Fibroblast of peridontal ligament (primary cell): ENCODE results near the gene HABP4.
A peak's percentile ranks its signal among the peaks of the same experiment; 100 is the strongest.

Experiments
- DNase-seq: peaks from one replicate; pipeline ENCODE4 v3.0.0-alpha.2; 2010; ENCODE audit errors: extremely low read depth

The HABP4 gene, protein sequence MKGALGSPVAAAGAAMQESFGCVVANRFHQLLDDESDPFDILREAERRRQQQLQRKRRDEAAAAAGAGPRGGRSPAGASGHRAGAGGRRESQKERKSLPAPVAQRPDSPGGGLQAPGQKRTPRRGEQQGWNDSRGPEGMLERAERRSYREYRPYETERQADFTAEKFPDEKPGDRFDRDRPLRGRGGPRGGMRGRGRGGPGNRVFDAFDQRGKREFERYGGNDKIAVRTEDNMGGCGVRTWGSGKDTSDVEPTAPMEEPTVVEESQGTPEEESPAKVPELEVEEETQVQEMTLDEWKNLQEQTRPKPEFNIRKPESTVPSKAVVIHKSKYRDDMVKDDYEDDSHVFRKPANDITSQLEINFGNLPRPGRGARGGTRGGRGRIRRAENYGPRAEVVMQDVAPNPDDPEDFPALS

DNA sequence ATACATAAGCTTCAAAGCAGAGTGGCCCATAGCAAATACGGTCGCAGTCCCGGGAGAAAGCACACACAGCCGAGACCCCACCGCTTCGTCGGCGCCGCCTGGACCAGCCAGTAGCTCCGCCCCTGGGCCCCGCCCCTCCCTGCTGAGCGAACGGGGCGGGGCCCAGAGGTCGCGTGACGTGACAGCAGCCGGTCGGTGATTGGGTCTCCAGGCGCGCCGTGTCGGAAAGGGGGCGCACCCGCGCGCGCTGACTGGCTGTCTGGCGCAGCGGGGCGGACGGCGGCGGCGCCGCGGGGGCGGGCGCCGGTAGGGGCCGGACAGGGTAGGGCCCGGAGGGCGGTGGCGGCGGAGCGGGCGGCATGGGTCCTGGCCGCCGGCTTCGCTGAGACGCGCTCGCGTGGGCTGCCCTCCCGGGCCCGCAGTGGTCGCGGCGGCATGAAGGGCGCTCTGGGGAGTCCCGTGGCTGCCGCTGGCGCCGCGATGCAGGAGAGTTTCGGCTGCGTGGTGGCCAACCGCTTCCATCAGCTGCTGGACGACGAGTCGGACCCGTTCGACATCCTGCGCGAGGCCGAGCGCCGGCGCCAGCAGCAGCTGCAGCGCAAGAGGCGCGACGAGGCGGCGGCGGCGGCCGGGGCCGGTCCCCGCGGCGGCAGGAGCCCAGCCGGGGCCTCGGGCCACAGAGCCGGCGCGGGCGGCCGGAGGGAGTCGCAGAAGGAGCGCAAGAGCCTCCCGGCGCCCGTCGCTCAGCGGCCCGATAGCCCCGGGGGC is at the start of gene HABP4:
HABP4 (plus strand) TSS at position 325 of the 768 bp plus-strand sequence; CDS start at position 436, 111 bp downstream.
- peak; percentile 88 for DNase-seq

DNA sequence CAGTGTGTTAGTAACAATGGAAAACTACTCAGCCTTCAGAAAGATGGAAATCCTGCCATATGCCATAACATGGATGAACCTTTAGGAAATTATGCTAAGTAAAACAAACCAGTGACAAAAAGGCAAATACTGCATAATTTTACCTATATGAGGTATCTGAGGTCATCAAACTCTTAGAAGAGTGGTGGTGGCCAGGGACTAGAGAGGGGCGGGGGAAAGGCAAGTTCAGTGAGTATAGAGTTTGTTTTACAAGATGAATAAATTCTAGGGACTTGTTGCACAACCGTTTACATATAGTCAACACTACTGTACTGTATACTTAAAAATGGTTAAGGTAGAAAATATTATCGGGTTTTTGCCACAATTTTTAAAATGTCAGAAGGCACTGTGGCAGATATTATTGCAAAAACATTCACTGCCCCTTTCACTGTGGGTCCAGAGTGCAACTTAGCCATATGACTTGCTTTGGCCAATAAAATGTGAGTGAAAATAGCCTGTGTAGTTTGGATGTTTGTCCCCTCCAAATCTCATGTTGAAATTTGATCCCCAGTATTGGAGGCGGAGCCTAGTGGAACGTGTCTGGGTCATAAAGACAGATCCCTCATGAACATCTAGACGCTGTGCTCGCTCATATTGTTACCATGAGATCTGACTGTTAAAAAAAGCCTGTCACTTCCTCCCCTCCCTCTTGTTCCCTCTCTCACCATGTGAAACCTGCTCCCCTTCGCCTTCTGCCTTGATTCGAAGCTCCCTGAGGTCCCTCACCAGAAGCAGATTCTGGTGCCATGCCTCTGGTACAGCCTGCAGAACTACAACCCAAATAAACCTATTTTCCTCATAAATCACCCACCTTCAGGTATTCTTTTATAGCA is 41.3 kb upstream of the HABP4 start:
- DNase-seq: no peak

DNA sequence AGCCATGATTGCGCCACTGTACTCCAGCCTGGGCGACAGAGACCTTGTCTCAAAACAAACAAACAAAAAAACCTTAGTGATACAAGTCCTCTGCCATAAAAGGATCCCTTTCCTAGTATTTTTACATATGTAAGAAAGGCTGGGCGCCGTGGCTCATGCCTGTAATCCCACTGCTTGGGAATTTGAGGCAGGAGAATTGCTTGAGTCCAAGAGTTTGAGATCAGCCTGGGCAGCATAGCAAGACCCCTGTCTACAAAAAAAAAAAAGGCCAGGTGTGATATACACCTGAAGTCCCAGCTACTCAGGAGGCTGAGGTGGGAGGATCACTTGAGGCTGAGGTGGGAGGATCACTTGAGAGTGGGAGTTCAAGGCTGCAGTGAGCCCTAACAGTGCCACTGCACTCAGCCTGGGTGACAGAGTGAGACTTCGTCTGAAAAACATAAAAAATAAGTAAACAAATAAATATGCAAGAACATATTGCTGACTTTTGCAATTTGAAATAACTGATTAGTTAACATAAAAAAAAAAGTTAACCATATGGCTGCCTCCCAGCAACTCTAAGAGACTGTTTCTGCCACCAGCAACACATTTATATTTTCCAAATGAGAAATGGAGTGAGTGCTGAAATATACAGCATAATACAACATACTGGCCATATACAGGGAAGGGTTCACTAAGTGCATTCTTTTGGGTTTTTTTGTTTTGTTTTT is 38.7 kb upstream of the HABP4 start:
- DNase-seq: no peak

DNA sequence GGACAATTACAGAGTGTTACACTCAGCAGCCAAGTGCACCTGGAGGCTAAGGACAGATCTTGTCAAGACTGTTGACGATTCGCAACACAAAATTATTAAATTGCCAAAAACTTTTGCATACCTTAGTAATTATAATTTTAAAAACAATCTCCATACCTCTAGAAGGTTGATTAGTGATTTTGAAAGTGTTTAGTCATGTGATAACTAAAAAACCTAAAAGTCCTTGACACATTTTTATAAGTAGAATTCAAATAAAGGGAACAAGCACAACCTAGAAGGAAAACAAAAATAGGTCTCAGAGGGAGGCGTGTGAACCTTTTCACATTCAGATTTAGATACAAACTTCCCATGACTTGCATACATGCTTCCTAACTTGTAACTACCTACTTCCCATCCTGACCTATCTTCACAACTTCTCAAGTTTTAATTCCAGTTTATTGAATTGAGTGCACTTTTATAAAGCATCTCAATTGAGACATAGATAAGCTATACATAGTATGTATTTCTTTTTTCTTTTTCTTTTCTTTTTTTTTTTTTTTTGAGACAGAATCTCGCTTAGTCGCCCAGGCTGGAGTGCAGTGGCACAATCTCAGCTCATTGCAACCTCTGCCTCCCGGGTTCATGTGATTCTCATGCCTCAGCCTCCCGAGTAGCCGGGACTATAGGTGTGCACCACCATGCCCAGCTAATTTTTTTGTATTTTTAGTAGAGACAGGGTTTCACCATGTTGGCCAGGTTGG is 37.6 kb upstream of the HABP4 start:
- DNase-seq: no peak

DNA sequence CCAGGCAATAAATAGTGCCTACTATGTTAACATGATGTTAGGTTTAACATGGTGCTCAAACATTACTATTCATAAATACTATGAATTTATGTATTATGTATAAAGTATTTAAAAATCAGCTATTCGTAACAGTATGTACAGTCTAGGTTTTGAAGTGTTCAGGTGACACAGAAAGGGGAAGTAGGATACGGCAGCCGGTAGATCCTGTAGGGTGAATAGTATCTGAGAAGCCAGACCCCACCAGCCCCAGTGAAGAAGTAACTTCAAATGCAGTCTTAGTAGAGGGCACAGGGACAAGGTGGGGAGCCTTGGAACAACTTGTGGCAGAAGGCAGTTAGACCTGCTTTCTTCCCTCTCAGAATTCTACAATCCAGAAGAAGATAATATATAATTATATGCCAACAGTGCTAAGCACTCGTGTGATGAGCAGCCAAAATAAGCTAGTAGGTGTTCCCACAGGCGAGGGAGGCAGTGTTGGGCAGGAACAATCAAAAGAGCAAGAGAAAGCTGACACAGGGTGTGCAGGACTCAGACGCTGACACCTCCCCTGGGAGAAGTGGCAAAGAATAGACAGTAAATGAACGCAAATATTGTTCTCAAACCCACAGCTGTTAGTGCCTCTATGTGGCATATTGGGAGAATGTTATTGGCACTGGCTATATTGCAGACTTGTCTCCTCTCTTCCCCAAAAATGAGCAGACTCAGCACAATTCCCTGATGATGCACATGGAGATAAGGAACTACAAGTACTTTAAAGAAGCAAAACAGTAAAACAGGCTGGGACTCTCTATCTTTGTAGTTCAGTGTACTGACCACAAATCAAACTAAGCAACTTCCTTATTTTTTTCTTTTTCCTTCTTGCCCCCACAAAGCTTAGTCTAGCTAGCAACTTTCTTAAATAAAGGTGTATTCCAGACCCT is 36.4 kb upstream of the HABP4 start:
- peak; percentile 24 for DNase-seq

DNA sequence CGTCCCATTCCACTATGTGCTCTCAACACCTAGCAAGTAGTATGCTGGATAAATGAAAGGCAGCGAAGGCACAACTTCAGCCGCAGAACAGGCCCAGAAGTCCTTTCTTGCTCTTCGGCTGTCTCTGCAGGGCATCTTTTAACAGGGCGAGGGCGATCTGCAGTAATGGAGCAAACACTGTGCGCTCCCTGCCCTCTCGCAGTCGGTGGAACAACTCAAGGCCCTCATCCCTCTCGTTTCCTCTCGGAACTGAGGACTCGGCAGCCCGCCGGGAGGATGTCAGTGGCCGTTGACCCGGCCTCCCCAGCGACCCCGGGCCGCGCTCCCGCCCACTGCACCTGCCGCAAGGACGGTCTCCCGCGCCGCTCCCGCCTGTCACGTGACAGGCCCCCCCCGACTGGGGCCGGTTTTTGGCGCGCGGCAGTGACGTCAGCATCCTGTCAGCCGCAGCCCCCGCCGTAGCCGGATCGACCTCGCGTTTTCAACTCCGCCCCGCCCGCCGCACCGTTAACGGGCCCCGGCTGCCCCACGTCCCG is 32.9 kb upstream of the HABP4 start:
- DNase-seq: peak; percentile 66

DNA sequence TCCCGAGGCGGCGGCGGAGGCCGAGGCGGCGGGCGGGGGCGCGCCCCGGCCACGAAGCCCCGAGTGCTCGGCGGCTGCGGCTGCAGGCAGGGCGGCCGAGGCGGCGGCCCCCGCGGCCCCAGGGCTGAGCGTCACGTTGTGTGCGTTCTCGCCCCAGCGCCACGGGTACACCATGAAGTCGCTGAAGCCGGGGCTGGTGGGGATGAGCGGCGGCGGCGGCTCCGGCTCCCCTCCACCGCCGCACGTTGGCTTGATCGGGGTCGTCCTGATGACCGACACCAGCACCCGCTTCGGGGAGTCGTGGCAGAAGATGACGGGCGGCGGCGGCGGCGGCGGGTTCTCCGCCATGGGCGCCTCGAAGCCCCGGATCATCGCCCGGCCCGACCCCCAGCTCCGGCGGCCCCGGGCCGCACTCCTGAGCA is 32.3 kb upstream of the HABP4 start:
- DNase-seq: no peak

DNA sequence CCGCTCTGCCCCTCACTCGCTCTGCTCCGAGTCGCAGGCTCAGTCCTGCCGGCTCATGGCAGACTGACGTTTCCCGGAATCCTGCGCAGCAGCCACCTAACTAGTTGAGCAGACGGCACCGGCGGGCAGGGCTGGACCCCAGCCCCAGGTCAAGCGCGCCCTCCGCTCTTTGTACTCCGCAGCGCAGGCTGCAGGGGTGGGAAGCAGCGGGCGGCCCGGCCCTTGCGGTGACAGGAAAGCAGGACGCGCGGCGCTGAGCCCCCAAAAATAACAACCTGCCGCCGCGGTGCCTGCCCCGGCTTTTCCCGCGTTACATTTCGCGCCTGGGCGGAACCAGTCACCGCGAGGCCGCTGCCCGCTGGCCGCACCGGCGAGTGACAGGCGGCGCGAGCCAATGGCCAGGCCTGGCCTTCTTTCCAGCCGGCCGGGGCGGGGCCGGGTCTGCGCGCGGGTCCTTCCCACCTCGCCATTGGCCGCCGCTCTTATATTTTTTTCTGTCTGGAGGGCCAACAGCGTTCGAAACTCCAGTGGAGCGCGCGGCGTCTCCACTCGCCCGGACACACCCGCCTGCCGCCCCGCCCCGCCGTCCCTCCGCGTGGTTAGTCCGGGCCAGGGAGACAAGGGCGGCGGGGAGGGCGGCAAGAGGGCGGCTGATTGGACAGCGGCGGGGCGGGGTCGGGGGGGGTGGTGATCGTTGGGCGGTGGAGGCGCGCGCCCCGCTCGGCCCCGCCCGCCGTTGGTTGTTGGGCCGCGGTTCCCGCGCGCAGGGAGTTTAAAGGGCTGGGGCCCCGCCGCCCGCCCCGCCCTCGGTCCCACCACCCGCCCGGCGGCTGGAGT is 31.7 kb upstream of the HABP4 start, which contains the start of gene ZNF367:
ZNF367 (minus strand) TSS at position 288 of the 837 bp plus-strand sequence. CDS start 338 bp downstream, outside the sequence.
- peak; percentile 95 for DNase-seq

DNA sequence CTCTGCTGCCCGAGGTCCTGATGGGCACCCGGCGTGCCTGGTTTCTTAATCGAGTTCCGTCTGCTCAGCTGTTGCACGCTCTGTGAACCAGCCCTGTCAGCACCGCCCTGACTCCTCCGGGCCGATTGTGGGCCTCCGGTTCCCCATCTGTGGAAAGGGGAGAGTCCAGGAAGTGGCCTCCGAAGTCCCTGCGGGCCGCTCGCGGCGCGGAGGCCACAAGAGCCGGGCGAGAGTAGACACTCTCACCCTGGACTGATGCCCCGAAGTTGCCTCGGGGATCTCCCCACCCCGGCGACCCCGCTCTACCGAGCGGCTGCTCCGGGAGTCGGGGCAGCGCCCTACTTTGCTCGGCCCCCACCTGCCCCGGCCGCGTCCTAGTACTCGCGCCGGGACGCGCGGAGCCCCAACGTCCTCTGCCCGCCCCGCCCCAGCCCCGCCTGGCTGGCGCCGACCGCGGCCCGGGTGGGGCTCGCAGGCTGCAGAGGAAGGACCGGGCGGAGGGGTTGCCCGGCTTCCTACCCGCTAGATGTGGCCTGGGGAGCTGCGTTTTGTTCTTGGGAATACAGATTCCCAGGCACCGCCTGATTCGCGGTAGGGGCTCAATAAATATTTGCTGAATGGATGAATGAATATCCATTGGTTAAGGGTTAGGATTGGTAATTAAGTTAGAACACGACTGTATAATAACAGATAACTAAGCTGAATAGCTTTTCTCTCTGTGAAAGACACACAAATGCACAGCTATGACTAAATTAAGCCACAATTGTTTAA is 30.9 kb upstream of the HABP4 start:
- peak; percentile 39 for DNase-seq

DNA sequence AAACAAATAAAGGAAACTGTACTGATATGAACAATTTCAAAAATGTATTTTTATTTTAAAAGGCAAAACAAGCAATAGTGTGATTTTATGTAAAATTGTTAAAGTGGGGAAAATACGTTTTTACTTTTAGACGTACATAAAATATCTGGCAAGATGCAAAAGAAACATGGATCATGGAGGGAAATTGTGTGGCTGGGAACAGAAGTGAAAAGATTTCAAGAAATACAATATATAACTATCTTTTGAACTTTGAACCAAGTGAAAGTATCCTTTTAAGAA is 30.3 kb upstream of the HABP4 start:
- DNase-seq: peak; percentile 12

DNA sequence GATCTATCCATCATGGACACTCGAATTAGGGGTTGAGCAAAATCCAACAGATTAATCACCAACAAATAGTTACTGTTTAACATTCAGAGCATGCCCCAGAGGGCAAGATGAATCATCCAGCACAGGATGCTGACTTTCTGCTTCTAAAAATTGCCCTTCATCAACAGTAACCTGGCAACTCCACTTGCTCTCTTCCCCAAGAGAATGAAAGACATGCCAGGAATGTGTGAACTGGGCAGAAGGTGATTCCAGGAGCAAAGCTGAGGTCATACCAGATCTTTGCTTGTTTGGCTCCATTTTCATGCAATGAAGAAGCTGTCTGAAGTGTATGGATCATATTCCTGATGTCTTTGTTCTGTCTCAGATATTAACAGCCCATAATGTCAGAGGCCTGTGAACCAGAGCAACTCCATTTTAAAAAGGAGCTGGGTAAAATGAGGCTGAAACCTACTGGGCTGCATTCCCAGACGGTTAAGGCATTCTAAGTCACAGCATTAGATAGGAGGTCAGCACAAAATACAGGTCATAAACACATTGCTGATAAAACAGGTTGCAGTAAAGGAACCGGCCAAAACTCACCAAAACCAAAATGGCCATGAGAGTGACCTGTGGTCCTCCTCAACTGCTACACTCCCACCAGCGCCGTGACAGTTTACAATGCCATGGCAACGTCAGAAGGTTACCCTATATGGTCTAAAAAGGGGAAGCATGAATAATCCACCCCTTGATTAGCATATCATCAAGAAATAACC is 29.3 kb upstream of the HABP4 start:
- DNase-seq: peak; percentile 97

DNA sequence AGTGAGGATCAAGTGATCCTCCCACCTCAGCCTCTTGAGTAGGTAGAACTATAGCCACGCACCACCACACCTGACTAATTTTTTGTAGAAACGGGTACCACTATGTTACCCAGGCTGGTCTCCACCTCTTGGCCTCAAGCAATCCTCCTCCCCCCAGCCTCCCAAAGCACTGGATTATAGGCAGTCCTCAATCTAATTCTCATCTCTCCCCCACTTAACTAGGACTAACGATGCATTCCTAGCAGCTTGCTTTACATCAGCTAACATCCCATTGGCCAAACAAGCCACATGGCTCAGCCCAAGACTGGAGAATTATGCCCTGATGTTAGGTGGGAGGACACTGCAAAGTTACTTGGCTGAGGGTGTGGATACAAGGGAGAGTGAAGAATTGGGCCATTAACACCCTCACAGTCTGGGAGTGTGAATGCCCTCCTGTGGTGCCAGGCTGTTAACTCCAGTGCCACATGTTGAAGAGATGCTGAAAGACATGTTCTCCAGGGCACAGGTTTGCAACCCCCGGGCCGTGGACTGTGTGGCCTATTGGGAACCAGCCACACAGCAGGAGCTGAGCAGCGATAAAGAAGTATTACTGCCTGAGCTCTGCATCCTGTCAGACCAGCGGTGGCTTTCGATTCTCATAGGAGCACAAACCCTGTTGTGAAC is 26.5 kb upstream of the HABP4 start:
- no peak for DNase-seq

DNA sequence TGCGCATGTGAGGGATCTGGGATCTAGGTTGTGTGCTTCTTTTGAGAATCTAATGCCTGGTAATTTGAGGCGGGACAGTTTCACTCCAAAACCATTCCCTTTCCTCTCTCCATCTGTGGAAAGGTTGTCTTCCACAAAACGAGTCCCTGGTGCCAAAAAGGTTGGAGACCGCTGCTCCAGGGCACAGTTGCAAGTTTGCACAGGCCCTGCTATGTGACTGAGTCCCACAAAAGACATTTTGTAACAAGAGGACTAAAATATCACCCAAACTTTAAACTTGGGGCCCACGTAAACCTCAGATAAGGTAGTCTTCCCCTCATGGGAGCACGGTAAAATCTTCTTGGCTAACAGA is 26.0 kb upstream of the HABP4 start:
- DNase-seq: no peak

DNA sequence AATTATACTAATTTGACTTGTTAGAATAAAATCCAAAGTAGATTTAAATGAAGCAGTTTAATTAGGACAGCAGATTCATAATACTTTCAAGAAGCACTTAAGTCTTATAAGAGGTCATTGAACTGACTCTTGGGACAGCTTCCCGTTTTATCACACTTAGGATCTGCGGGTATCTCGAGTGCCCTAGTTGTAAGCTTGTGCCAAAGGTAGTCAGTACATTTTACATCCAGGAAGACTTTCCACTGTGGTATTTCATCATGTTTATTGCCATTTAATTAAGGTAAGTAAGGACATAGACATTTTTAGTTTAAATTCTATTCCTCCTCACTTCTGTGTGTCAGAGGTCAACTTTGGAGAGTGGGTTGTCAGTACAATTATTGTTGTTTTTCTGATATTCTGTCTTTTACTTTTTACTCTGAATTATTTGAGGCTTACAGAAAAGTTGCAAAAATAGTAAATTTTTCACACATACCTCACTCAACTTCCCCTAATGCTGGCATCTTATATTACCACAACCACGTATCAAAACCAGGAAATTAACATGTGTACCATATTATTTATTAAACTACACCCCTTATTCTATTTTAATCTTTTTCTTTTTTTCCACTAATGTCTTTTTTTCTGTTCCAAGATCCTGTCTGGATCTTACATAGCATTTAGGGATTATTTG is 24.3 kb upstream of the HABP4 start:
- DNase-seq: no peak

DNA sequence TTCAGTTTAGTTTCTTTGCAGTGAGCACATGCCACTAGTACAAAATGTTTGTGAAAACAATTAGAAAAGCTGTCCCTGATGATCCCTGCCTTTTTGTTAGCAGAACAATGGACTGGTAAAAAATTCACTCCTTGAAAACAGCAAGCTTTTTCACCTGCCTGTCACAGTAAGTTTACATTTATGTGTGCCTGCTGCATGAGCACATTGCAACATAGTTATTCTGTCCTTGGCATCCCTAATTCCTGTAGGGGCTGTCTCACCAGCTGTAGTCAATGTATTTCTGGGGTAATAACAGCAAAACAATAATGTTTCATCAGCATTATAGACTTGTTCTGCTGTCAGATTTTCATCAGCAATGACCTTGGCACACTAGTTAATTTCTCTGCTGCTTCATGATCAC is 20.2 kb upstream of the HABP4 start:
- DNase-seq: no peak

DNA sequence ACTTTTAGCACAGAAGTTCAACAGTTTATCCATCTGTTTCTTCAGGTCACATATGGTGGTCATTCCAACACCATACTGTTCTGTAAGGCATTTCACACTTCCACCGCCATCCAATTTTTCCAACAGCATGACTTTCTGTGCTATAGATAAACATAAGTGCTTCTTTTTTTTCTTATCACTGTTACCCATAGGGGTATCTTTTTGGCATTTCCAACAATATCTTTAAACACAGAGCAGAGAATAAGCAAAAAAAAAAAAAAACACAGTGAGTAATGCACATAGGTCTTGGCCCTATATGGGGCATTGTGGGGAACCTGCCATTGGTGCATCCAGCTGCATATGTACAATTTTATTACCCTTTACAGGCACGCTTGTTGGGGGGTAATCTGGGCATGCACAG is 19.6 kb upstream of the HABP4 start:
- DNase-seq: no peak
